Mononuclear cell (primary cell): Measurements from ENCODE around the gene TOR1AIP1. TPM values are rescaled to one million over a fixed set of nuclear protein-coding genes. Genes with fewer than 3 reads are reported as not detected.

Experiments
- total RNA-seq: library from RNA; depleted of rRNA; stranded (reverse); fragments of >200 nt; gene quantifications from one replicate; pipeline ENCODE4 v1.2.3, GENCODE V29; 2012

TOR1AIP1 gene
- total RNA-seq, 1 donor: 106 TPM

Other genes with a start within 250 kb of the TOR1AIP1 start
- gene FAM163A, start 139.0 kb upstream of the TOR1AIP1 start, total RNA-seq: 0.21 TPM
- 69.7 TPM for gene TOR1AIP2, start 4.5 kb upstream of the TOR1AIP1 start, total RNA-seq
- gene CEP350, start 72.5 kb downstream of the TOR1AIP1 start, total RNA-seq: 76.0 TPM